ENCODE measurements around the gene PCDH9.

Gene PCDH9

DNA sequence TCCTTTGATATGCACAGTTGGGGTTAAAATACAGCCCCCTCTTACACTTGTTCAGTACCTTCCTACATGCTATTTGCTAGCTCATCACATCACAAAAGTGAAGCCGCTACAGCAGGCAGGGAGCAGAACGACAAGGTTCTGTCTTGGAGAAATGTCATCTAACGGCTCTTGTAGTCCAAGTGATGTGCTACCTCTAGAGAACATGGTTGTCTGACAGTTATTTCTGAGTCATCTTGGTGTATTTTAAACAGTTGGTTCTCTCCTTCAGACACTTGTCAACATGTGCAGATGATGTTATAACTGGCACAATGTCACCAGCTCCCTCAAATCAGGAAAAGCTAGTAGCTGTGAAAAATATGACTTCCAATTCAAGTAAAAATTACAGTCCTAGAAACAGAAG is 865.0 kb downstream of the PCDH9 start:
- Histone ChIP-seq H3K9me3 (ENCODE audit: insufficient read depth, low read length) (no peaks in the 10 kb centered on the region), H3K79me2 (ENCODE audit: low read length) (no peaks in the 10 kb centered on the region), H3K36me3 (replicated peaks; ENCODE audit: low read depth, low read length) (no peaks in the 10 kb centered on the region), H3K9ac (ENCODE audit: low read length) (no peak overlapping the region), H3K4me3 (ENCODE audit: low read length) (no peak overlapping the region), H3K4me2 (ENCODE audit: low read length) (no peak overlapping the region), H3K4me1 (ENCODE audit: low read length) (peaks cover 45% of the 10 kb centered on the region), H3K27me3 (ENCODE audit: low read depth, low read length) (no peaks in the 10 kb centered on the region), H4K20me1 (ENCODE audit: insufficient read depth, low read length) (no peaks in the 10 kb centered on the region), H2AFZ (ENCODE audit: low read depth, low read length) (no peak overlapping the region), H3K27ac (ENCODE audit: low read length) (no peak overlapping the region)
- no peak for TF ChIP-seq EZH2phosphoT487 (IDR thresholded peaks at IDR 0.05; ENCODE audit: low read depth)
- TF ChIP-seq, protein P1, sequence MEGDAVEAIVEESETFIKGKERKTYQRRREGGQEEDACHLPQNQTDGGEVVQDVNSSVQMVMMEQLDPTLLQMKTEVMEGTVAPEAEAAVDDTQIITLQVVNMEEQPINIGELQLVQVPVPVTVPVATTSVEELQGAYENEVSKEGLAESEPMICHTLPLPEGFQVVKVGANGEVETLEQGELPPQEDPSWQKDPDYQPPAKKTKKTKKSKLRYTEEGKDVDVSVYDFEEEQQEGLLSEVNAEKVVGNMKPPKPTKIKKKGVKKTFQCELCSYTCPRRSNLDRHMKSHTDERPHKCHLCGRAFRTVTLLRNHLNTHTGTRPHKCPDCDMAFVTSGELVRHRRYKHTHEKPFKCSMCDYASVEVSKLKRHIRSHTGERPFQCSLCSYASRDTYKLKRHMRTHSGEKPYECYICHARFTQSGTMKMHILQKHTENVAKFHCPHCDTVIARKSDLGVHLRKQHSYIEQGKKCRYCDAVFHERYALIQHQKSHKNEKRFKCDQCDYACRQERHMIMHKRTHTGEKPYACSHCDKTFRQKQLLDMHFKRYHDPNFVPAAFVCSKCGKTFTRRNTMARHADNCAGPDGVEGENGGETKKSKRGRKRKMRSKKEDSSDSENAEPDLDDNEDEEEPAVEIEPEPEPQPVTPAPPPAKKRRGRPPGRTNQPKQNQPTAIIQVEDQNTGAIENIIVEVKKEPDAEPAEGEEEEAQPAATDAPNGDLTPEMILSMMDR (IDR thresholded peaks at IDR 0.05; ENCODE audit: low read depth, low read length): no peak

DNA sequence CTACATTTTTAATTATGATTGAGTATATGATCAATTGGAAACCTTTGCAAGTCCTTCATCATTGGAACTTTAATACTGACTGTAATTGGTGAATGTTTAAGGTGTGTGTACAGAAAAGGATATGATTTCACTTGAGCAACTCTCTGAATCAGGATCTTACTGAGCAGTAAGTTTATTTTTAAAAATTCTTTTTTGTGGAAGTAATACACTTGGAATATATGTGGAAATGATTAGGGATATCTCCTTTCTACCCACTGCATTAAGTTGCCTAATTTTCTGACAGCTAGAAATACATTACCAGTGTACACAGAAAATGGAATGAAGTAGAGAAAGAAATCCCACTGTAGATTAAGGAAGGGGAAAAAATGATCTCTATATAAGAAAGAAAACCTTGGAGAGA is 865.8 kb downstream of the PCDH9 start:
- H3K36me3 ChIP-seq (replicated peaks; ENCODE audit: low read depth, low read length): no peaks in the 10 kb centered on the region
- no peaks in the 10 kb centered on the region for H3K9me3 ChIP-seq (ENCODE audit: insufficient read depth, low read length)
- no peaks in the 10 kb centered on the region for H3K27me3 ChIP-seq (ENCODE audit: low read depth, low read length)
- no peaks in the 10 kb centered on the region for H3K79me2 ChIP-seq (ENCODE audit: low read length)
- H3K9ac ChIP-seq (ENCODE audit: low read length): no peak overlapping the region
- H3K4me3 ChIP-seq (ENCODE audit: low read length): no peak overlapping the region
- peaks cover 48% of the 10 kb centered on the region for H3K4me1 ChIP-seq (ENCODE audit: low read length)
- no peaks in the 10 kb centered on the region for H4K20me1 ChIP-seq (ENCODE audit: insufficient read depth, low read length)
- TF ChIP-seq, protein P1 (IDR thresholded peaks at IDR 0.05; ENCODE audit: low read depth, low read length): no peak
- no peak for TF ChIP-seq EZH2phosphoT487 (IDR thresholded peaks at IDR 0.05; ENCODE audit: low read depth)
- H3K4me2 ChIP-seq (ENCODE audit: low read length): no peak overlapping the region
- H3K27ac ChIP-seq (ENCODE audit: low read length): no peak overlapping the region
- no peak overlapping the region for H2AFZ ChIP-seq (ENCODE audit: low read depth, low read length)

DNA sequence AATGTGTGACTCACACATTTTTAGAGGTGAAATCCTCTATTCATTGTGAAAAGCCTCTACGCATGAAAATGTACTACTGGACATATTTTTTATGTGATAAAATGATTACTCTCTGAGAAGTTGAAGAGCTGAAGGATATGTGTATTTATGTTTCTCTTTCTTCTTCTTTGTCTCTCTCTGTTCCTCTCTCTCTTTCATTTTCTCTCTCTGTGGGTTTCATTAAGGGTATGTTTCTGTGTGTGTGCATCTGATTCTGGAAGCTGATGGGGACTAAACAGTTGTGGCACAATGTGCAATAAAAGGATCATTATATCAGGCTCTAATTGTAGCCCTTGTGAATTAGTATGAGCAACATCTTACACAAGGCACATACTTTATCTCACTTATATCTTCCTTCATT is 867.7 kb downstream of the PCDH9 start:
- Histone ChIP-seq H2AFZ (ENCODE audit: low read depth, low read length) (peak overlapping the region; percentile 49), H3K79me2 (ENCODE audit: low read length) (no peaks in the 10 kb centered on the region), H4K20me1 (ENCODE audit: insufficient read depth, low read length) (no peaks in the 10 kb centered on the region), H3K4me2 (ENCODE audit: low read length) (peak overlapping the region; percentile 53), H3K36me3 (replicated peaks; ENCODE audit: low read depth, low read length) (no peaks in the 10 kb centered on the region), H3K27ac (ENCODE audit: low read length) (peak overlapping the region; percentile 58), H3K4me3 (ENCODE audit: low read length) (peak overlapping the region; percentile 11), H3K4me1 (ENCODE audit: low read length) (peaks cover 48% of the 10 kb centered on the region), H3K9me3 (ENCODE audit: insufficient read depth, low read length) (no peaks in the 10 kb centered on the region), H3K9ac (ENCODE audit: low read length) (peak overlapping the region; percentile 18; the same call in 1 of the 2 replicates), H3K27me3 (ENCODE audit: low read depth, low read length) (no peaks in the 10 kb centered on the region)
- TF ChIP-seq, protein P1 (IDR thresholded peaks at IDR 0.05; ENCODE audit: low read depth, low read length): no peak
- no peak for TF ChIP-seq EZH2phosphoT487 (IDR thresholded peaks at IDR 0.05; ENCODE audit: low read depth)

DNA sequence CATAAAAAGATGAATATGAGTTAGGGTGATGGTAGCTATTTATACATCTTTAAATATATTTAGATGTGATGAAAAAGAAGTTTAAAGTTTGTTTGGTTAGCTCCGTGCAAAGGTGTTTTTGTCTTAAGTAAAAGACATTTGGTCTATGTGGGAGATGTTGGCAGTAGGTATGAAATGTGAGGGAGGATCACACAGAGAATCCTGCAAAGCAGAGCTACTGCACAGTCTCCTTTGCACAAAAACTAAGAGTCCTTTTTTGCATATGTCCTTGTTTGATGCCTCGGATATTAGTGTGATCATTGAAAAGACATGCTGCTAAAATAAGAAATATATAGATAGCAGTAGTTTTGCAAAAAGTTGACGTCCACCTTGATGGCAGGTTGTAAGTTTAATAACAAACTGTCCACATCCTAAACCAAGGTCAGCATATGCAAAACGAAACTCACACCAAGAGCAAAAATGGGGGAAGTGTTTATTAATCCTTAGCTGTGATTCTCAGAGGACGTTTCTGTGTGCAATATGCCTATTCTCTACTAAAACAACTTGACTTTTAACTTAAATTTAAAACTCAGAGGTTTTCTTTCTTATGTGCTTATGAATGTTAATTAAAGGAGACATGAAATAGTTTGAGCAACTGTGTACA is 870.1 kb downstream of the PCDH9 start:
- H3K79me2 ChIP-seq (ENCODE audit: low read length): no peaks in the 10 kb centered on the region
- H3K4me3 ChIP-seq (ENCODE audit: low read length): peak overlapping the region; percentile 15
- H3K4me2 ChIP-seq (ENCODE audit: low read length): peak overlapping the region; percentile 36
- H3K36me3 ChIP-seq (replicated peaks; ENCODE audit: low read depth, low read length): no peaks in the 10 kb centered on the region
- peak overlapping the region; percentile 11; the same call in 1 of the 2 replicates for H3K27ac ChIP-seq (ENCODE audit: low read length)
- H2AFZ ChIP-seq (ENCODE audit: low read depth, low read length): peak overlapping the region; percentile 9
- no peaks in the 10 kb centered on the region for H3K9me3 ChIP-seq (ENCODE audit: insufficient read depth, low read length)
- no peaks in the 10 kb centered on the region for H4K20me1 ChIP-seq (ENCODE audit: insufficient read depth, low read length)
- TF ChIP-seq, protein P1 (IDR thresholded peaks at IDR 0.05; ENCODE audit: low read depth, low read length): no peak
- TF ChIP-seq EZH2phosphoT487 (IDR thresholded peaks at IDR 0.05; ENCODE audit: low read depth): no peak
- H3K27me3 ChIP-seq (ENCODE audit: low read depth, low read length): no peaks in the 10 kb centered on the region
- 0 out of 2 replicates have a peak overlapping the region, but pooled peaks have one; percentile 1 for H3K9ac ChIP-seq (ENCODE audit: low read length)
- peaks cover 42% of the 10 kb centered on the region for H3K4me1 ChIP-seq (ENCODE audit: low read length)

Data from OCI-LY3 (cell line).